T-helper 1 cell treated with Interleukin-12 subunit alpha and Interleukin-12 subunit beta and Interleukin-4 antibody, amounts not matched to agents 30 ng/mL and 1 ng/mL, for 36 hours (primary cell): Measurements from ENCODE around the gene KLK7. TPM values are rescaled to one million over a fixed set of nuclear protein-coding genes. Genes with fewer than 3 reads are reported as not detected.

Experiments
- intact Hi-C: fragments of 100-400 bp; cut with micrococcal nuclease; formaldehyde crosslinking; loops from one replicate; pipeline ENCODE4 v1.15.1; 2024
- total RNA-seq: library from RNA; stranded (reverse); gene quantifications from 2 replicates; pipeline ENCODE4 v1.2.3, GENCODE V29; 2022

Gene KLK7
- total RNA-seq: not detected in 2 replicates

DNA sequence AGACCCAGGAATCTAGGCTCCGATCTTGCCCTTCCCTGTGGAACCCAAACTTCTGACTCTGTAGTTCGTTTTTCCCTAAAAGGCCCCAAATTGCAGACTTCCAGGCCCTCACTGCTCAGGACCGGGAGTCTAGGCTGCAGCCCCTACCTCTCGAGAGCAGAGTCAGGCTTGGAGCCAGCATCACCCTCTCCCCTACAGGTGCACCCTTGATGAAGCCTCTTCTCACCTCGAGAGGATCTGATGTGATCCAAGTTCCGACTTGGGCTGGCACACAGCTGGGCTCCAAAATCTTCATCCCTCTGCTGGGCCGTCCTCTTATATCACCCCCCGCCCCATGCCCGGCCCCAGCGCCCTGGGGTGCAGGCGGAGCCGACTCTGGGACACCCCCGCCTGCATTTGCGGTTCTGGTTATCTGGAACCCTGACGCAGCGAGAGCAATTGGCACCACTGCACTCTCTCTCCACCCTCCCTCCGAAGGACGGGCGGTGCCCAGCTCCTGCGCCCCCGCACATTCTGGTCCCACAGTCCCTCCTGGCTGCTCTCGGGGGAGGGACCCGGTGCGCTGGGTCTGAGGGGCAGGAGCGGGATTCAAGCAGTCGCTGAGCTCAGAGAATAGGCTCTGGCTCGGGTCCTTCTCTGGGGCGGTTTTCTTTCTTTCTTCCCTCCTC, at the start of gene KLK7:
Gene KLK7 (minus strand): TSS at position 293 of the 668 bp plus-strand sequence. CDS start 1,518 bp downstream, outside the sequence.
- intact Hi-C loops: no loop called here

DNA sequence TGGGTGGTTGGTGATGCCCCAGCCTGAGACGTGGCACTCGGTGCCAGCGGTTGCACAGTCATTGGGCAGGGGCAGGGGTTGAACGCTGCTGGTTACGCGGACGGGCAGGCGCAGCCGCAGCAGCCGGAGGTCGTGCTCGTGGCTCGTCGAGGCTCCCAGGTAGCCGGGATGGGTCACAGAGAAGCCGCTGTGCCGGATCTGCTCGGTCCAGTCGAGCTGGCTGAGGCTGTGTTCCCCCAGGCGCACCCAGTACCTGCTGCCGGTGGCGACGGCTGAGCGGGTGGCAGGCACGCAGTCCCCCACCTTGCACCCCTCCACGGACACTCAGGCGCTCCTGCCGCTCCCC, 48.1 kb upstream of the KLK7 start:
- intact Hi-C loops: no loop called here

DNA sequence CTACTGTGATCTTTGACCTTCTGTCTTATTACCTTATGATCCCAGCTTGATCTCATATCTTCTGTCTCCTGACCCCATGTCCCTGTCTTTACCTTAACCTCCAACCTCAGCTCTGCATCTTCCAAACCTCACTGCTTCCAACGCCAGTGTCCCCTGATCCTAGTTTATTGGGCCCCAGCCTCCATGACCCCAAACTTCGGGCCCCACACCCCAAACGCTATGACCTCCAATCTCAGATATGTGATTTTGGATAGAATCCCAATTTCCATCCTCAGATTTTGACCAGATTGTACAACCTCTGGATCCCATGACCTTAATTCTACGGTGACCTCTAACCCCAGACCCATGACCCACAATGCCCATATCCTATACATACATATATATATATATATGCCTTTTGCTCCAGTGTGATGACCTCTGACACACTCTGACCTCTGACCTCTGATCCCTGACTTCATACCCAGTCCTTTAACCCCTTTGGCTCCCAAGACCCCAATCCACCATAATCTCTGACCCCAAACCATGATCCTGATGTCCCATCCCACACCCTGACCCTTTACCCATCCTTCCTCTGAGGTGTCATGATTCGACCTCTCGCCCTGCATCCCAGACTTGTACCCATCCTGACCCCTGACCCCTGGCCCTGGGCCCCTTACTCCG, 47.6 kb upstream of the KLK7 start:
- intact Hi-C loops: no loop called here

DNA sequence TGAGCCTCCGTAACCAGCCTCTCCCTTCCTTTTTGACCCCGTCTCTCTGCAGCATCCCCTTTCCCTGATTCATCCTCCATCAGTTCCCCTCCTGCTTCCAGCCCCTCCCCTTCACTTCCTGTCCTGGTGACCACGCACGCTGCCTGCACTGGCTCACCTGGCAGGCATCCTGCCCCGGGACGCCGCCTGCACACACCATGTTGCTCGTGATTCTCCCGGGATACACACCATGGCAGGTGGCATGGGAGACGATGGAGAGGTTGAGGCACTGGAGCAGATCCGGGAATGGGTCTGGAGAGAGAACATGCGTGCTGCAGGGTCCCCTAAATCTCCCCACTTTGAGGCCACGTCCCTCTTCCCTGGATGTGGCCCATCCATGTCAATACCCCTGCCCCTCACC, 46.9 kb upstream of the KLK7 start:
- intact Hi-C loops: no loop called here

DNA sequence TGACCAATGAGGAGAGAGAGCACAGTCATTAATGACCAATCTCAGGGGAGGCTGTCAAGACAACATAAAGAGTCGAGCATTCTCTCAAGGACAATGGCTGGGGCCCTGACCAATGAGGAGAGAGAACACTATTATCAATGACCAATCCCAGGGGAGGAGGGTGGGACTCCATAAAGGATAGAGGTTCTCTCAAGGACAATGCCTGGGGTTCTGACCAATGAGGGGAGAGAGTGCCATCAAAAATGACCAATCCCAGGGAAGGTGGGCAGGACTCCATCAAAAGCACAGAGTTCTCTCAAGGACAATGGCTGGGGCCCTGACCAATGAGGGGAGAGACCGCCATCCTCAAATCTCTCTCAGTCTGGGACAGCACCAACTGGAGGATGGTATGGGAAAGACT, 46.0 kb upstream of the KLK7 start:
- intact Hi-C loops: no loop called here

DNA sequence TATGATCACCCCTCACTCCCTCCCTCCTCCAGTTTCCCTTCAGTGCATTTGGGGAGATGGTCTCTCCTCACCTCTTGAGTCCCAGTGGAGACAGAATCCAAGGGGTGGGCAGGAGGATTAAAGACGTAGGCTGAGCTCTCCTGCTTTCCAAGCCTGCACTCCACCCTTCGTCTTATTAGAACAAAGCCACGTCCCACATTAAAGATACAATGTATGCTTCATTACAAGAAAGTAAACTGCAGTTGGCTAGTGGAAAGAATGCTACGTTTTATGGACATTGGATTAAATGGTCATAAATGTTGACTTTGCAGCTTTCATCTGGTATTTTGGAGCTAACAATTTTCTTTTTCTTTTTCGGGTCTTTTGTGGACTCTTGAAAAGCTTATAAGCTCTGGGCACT, 44.2 kb upstream of the KLK7 start:
- intact Hi-C loops: no loop called here

DNA sequence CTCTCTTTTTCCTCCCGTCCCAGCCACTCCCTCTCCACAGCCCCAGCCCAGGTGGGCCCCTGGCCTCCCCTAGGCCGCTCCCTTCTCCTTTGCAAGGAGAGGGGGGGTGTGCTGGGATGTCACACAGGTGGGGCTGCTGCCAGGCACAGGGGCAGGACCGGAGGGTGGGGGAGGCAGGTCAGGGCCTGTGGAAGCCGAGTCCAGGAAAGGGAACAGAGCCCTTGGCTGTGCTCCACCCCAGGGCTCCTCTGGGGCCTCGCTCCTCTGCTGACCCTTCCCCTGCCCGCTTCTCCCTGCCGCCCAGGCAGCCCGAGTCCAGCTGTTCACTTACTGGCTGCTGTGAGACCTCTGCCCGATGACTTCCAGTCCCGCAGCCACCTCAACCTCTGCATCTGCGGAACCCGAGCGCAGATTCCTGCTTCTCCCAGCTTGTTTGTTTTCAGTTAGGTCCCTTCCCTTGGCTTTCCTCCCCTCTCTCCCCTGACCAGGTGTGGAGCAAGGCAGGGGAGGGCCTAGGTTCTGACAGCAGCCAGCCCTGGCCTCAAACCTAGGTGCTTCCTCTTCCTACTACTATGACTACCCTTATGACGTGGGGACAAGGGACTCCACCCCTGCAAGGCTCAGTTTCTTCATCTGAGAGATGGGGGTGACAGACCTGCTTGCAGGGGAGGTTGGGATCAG, 43.5 kb upstream of the KLK7 start:
- intact Hi-C loops: no loop called here

DNA sequence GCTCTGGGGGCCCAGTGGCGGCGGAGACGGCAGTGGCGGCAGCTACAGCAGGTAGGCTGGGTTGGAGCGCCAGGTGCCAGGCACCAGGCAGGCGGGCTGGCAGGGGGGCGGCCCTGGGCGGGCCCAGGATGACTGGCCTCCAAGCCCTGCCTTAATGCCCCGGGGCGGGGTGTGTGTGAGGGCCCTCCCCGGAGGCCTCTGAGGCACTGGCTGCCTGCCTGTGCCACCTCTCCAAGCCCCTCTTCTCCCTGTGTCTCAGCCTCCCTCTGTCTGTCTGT, 42.8 kb upstream of the KLK7 start, which contains the start of gene KLK11:
Gene KLK11 (minus strand): TSS at position 63 of the 278 bp plus-strand sequence. CDS start 985 bp downstream, outside the sequence.
- intact Hi-C loops: no loop called here

DNA sequence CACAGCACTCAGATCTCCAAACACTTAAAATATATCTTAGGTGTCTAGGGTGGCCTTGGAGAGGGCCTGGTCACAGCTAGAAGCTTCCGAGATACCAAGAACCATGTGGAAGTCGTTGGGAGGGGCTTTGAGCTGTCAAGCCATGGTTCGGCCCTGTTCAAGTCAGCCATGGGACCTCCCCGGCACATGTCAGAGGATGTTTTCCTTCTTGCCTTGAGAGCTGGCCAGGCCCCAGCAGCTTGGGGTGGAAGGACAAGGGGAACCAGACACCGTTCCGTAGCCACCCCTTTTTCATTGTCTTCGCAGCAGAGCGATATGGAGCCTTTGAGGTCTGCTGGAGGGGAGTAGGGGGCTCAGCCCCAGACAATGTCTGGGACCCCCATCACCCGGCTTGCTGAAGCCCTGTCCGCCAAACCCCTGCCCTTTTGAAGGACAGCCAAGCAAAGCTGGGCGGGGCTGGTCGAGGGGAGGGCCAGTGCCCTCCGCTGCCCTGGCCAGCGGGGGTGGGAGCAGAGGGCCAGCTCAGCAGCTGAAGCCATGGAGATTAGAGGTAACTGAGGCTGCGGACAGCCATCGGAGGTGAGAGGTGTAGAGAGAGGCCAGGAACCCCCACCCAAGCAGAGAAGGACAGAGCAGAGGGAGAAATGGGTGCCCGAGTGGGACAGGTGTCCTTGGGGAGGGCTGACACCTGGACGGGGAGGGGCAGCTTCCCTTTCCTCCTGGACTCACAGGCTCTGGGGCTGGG, 42.3 kb upstream of the KLK7 start:
- intact Hi-C loops: no loop called here

DNA sequence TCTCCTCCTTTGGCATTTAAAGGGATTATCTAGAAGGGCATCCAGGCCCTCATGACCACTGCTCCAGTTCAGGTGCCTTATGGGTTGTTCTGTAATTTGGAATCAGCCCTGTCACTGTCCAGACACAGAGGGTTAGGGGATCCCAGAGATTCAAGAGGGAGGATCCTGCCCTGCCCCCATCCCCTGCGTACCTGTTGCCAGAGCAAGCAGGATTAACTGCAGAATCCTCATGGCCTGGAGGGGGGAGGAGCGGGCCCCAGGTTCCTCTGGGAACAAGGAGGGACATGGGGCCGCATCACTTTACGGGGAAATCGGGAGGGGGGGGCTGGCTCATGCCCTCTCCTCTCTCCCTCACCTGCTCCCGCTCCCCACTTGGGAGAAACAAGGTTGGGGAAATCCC, 41.7 kb upstream of the KLK7 start:
- intact Hi-C loops: no loop called here

DNA sequence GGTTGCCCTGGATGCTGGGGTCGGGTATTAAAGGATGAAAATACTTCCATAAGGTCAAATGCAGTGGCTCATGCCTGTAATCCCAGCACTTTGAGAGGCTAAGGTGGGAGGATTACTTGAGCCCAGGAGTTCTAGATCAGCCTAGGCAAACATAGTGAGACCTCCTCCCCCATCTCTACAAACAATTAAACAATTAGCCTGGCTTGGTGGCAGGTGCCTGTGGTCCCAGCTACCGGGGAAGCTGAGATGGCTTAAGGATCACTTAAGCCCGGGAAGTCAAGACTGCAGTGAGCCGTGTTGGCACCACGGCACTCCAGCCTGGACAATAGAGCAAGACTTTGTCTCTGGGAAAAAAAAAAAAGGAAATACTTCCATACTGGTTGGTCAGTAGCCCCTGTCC, 41.2 kb upstream of the KLK7 start:
- intact Hi-C loops: loop anchor here (5.0 kb wide), 1 partner anchor 72 kb away; no protein-coding TSS in a partner anchor

DNA sequence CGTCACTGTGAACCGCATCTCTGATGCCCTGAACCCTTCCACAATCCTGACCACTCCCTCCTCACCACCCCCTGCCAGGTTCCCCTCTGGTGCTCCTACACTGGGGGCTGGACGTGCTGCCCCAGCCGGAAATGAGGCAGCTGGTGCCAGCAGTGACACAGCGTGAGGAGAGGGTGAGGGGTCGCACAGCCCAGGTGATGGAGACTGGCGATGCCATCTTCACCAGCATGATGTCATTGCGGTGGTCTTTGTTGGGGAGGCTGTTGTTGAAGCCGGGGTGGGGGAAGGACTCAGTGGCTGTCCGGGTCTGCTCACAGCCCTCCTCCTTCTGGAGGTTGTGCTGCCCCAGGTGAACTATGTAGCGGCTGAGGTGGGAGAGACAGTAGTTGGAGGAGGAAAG, 40.2 kb upstream of the KLK7 start:
- intact Hi-C loops: loop anchor here (5.0 kb wide), 1 partner anchor 73 kb away; no protein-coding TSS in a partner anchor

DNA sequence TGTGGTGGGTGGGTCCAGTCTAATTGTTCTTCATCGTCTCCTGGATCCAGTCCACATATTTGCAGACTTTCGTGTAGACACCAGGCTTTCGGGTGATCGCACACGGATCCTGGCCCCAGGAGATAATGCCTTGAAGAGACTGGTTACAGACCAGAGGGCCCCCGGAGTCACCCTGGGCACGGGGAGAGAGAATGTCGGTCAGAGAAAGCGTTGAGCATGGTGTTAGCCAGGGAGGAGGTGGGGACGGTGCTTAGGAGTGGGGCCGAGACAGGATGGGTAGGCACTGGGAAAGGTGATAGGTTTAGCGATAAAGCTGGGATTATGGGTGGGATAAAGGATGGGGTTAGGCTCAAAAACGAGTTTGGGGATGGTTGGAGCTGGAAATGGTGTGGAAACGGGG, 38.8 kb upstream of the KLK7 start:
- intact Hi-C loops: loop anchor here (5.0 kb wide), 1 partner anchor 75 kb away; no protein-coding TSS in a partner anchor

DNA sequence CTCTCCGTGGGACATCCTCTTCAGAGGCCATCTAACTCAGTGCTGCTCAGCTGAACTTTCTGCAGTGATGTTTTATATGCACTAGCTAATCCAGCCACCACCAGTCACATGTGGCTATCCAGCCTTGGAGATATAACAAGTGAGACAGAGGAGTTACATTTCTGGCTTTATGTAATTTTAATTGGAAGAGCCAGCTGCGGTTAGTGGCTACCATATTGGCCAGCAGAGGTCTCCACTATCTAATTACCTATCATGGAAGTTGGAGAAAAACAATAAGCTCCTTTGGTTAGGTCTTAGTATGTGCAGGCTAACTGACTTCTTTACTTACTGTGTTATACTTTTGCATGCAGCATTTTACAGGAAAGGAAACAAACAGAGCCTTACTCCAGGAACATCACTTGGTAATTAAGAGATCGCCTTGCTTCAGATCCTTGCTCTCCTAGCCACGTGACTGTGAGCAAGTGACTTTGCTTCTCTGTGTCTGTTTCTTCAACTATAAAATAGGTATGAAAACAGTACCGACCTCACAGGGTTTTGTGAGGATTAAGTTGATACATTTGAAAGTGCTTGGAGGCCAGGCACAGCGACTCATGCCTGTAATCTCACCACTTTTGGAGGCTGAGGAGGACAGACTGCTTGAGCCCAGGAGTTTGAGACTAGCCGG, 37.4 kb upstream of the KLK7 start:
- intact Hi-C loops: loop anchor here (2.0 to 5.0 kb wide), 2 partner anchors 76 to 148 kb away; no protein-coding TSS in a partner anchor

DNA sequence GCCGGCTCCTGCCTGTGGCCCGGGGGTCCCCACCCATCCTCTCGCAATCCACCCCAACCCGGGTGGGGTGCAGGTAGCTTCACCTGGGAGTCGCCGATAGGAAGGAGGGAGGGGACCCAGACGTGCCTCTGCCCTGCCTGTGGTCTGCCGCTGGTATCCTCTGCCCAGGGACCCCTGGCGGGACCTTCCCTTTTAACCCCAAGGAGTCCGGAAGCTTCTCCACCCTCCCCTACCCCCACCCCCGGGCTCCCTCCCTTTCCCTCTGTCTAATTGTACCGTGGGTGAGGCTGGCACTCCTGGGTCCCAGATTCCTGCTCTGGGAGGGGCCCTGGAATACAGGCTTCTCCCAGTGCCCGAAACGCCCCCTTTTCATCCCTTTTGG, 35.8 kb upstream of the KLK7 start, which contains the start of gene KLK10:
Gene KLK10 (minus strand): TSS at position 166 of the 382 bp plus-strand sequence. CDS start 579 bp downstream, outside the sequence.
- intact Hi-C loops: no loop called here

DNA sequence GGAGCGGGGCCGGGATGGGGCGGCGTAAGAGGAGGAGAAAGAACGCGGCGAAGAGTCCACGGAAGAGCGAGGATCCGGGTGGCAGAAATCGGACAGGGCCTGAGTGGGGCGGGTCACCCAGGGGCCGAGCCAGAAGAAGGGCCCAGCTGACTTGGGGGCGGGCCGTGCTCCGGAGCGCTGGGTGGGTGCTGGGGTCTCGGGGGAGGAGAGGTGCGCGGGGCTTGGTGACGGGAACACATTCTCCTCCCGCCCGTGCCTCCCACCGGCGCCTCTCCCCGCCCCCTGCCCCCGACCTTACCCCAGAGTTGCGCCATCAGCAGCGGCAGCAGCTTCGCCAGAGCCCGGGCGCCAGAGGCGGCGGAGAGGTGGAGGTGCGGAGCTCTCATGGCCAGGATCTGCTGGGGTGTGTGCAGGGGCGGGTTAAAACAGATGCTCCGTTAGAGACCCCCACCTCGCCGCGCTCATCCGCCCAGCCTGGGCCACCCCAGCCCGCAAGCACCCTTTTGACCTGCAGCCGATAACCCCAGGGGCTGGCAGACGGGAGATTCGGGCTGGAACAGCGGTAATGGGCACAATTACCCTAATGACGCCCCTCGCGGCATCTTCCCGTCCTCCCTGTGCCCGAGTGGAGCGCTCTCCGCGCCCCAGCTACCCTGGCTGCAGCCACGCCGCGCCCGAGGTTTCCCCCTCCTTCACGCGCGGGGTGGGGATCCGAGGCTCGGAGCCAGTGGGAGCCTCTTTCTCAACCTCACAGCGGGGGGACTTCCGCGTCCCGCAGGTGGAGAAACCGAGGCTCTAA, 35.2 kb upstream of the KLK7 start:
- intact Hi-C loops: no loop called here

DNA sequence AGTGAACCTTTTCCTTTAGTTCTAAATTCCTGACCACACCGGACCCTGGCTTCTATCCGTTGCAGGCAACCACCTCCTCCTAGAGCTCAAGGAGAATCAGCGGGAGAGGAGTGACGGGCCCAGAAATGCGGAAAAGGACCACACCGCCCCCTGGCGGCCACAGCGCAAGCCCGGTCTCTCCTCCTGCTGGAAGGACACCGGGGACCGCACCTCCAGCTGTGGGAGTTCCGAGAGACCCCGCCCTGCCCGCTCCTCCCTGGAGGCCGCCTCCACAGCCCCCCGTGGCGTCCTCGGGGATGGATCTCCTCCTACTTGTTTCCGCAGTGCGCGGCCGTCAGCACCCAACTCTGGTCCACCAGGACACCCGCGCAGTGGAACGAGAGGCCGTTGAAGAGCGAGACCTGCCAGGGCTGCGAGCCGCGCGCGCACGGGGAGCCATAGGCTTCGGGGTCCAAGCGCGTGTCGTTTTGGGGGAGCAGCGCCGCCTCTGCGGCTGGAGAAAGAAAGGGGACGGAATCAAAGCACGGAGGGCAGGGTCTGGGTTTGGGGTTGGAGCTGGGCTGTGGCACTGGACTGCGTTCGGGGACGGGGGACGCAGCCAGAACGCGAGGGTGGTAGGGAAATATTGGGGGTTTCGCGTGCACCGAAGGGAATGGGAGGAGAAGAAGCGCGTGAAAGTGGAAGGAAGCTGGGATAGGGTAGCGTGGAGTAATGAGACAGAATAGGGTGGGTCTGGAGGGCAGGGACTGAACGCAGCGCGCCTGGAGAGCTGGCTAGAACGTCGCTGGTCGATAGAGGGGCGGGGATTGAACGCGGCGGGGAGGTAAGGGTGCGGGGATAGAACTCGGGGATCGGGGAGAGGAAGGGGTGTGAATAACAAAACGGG, 33.3 kb upstream of the KLK7 start:
- intact Hi-C loops: no loop called here

DNA sequence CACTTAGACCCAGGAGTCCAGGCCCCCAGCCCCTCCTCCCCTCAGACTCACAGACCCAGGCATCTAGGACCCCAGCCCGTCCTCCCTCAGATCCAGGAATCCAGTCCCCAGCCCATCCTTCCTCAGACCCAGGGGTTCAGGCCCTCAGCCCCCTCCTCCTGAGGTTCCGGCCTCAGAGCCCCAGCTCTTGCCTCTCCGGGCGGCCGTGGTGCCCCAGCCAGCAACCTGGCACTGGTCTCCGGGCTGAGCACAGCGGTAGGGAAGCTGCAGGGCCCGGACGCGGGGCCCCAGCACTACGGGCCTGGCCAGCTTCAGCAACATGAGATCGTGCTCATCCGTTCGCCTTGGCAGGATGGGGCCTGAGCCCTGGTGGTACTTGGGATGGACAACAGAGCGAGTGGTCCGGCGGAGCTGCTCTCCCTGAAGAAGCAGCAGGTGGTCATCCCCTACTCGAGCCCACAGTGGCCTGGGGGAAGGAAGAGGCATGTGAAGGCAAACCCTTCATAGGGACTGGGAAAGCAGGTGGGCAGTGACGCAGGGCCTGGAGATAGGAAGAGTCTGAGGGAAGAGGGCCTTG, 32.1 kb upstream of the KLK7 start:
- intact Hi-C loops: no loop called here

DNA sequence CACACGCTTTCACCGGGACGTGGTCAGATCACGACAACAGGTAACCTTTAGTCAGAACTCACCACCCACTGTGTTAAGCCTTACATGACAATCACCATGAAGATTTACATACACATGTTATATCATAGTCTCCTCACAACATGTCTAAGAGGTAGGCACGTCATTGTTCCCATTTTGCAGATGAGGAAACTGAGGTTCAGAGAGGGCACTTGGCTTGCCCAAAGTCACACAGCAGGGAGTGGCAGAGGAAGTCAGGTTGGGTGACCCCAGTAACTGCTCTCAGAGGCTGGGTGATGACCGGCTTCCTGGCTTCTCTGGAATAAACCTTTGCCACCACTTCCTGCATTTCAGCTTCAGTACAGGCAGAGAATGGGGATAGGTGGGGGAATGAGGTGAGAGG, 30.5 kb upstream of the KLK7 start:
- intact Hi-C loops: no loop called here
